HL-60 (cell line): ENCODE results near the gene MEF2C.

ENCODE experiments used
- POLR2AphosphoS5 ChIP-seq: IDR thresholded peaks from 2 replicates; pipeline ENCODE4 v1.6.1; 2012; ENCODE audit warnings: low read depth
- TF ChIP-seq, protein P1 (sequence below): IDR thresholded peaks from one replicate; pipeline ENCODE4 v1.5.1; 2011; ENCODE audit warnings: low read length, control low read depth, inconsistent platforms; ENCODE audit not compliant: insufficient read depth
- TF ChIP-seq, protein P2 (sequence below): IDR thresholded peaks from 2 replicates; pipeline ENCODE4 v1.6.1; 2012; ENCODE audit warnings: low read depth; ENCODE audit not compliant: insufficient replicate concordance

DNA sequence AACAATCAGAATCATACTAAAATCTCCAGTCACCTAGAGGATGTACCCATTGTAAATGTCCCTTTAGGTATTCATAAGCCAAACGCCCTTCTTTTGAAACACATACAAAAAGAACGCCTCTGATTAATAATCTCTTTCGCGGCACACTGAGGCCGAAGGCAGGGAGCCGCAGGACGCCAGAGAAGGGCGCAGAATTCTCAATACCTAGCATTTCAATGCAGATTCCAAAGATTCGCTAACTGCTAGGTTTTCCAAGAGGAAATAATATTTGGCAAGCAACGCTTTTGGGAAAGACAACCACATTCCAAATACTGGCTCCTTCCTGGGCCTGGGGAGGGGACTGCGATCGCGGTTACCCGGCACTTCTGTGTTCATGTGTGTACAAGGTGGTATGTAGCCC is 203.3 kb downstream of the MEF2C start:
- TF ChIP-seq, protein P1, sequence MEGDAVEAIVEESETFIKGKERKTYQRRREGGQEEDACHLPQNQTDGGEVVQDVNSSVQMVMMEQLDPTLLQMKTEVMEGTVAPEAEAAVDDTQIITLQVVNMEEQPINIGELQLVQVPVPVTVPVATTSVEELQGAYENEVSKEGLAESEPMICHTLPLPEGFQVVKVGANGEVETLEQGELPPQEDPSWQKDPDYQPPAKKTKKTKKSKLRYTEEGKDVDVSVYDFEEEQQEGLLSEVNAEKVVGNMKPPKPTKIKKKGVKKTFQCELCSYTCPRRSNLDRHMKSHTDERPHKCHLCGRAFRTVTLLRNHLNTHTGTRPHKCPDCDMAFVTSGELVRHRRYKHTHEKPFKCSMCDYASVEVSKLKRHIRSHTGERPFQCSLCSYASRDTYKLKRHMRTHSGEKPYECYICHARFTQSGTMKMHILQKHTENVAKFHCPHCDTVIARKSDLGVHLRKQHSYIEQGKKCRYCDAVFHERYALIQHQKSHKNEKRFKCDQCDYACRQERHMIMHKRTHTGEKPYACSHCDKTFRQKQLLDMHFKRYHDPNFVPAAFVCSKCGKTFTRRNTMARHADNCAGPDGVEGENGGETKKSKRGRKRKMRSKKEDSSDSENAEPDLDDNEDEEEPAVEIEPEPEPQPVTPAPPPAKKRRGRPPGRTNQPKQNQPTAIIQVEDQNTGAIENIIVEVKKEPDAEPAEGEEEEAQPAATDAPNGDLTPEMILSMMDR: no peak
- no peak for TF ChIP-seq POLR2AphosphoS5
- TF ChIP-seq, protein P2, sequence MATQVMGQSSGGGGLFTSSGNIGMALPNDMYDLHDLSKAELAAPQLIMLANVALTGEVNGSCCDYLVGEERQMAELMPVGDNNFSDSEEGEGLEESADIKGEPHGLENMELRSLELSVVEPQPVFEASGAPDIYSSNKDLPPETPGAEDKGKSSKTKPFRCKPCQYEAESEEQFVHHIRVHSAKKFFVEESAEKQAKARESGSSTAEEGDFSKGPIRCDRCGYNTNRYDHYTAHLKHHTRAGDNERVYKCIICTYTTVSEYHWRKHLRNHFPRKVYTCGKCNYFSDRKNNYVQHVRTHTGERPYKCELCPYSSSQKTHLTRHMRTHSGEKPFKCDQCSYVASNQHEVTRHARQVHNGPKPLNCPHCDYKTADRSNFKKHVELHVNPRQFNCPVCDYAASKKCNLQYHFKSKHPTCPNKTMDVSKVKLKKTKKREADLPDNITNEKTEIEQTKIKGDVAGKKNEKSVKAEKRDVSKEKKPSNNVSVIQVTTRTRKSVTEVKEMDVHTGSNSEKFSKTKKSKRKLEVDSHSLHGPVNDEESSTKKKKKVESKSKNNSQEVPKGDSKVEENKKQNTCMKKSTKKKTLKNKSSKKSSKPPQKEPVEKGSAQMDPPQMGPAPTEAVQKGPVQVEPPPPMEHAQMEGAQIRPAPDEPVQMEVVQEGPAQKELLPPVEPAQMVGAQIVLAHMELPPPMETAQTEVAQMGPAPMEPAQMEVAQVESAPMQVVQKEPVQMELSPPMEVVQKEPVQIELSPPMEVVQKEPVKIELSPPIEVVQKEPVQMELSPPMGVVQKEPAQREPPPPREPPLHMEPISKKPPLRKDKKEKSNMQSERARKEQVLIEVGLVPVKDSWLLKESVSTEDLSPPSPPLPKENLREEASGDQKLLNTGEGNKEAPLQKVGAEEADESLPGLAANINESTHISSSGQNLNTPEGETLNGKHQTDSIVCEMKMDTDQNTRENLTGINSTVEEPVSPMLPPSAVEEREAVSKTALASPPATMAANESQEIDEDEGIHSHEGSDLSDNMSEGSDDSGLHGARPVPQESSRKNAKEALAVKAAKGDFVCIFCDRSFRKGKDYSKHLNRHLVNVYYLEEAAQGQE: no peak
